GM19351 (cell line): ENCODE results near the gene EPS8L3.
"Not testable (repeated sequence)": the region's sequence is repeated elsewhere in the genome, so short reads cannot be mapped to it uniquely, and the experiment has no call there.

Source experiments
- ATAC-seq: cut with Tn5 transposase; IDR thresholded peaks from one replicate; pipeline ENCODE4 v1.9.1; 2021; ENCODE audit warnings: mild to moderate bottlenecking, moderate library complexity; ENCODE audit not compliant: unreplicated experiment

EPS8L3 gene

GRCh38 chr1:109765896-109766615, 2.3 kb upstream of the EPS8L3 start:
- ATAC-seq: no peak

- ATAC-seq: no peak
Observed at GRCh38 chr1:109765483-109765815, 1.7 kb upstream of the EPS8L3 start.

GRCh38 chr1:109764561-109765482, 1.1 kb upstream of the EPS8L3 start:
- ATAC-seq: no peak

- ATAC-seq: no peak
Observed at GRCh38 chr1:109762821-109763645, 690 bp downstream of the EPS8L3 start.

- ATAC-seq: no peak
Observed at GRCh38 chr1:109762039-109762585, 1.6 kb downstream of the EPS8L3 start.

- ATAC-seq: no peak
Observed at GRCh38 chr1:109761227-109762038, 2.3 kb downstream of the EPS8L3 start.

- no peak for ATAC-seq
Observed at GRCh38 chr1:109760581-109761226, 3.0 kb downstream of the EPS8L3 start.

- ATAC-seq: no peak
Observed at GRCh38 chr1:109759513-109760334, 4.0 kb downstream of the EPS8L3 start.

GRCh38 chr1:109757936-109758786, 5.6 kb downstream of the EPS8L3 start:
- ATAC-seq: no peak

GRCh38 chr1:109756848-109757521, 6.7 kb downstream of the EPS8L3 start:
- no peak for ATAC-seq

GRCh38 chr1:109756325-109756724, 7.4 kb downstream of the EPS8L3 start:
- not testable (repeated sequence) for ATAC-seq

GRCh38 chr1:109754738-109755137, 9.0 kb downstream of the EPS8L3 start:
- ATAC-seq: no peak

GRCh38 chr1:109751531-109752260, 12.0 kb downstream of the EPS8L3 start:
- ATAC-seq: no peak

GRCh38 chr1:109750920-109751319, 12.8 kb downstream of the EPS8L3 start:
- no peak for ATAC-seq

GRCh38 chr1:109750241-109750882, 13.4 kb downstream of the EPS8L3 start:
- no peak for ATAC-seq

- ATAC-seq: no peak
Observed at GRCh38 chr1:109749221-109749620, 14.5 kb downstream of the EPS8L3 start.
